ENCODE data around the gene ITGB8. TPM values are rescaled to one million over a fixed set of nuclear protein-coding genes. Genes with fewer than 3 reads are reported as not detected.

ITGB8 gene
- total RNA-seq, 1 donor from 2014 or later = 0.69 TPM

DNA sequence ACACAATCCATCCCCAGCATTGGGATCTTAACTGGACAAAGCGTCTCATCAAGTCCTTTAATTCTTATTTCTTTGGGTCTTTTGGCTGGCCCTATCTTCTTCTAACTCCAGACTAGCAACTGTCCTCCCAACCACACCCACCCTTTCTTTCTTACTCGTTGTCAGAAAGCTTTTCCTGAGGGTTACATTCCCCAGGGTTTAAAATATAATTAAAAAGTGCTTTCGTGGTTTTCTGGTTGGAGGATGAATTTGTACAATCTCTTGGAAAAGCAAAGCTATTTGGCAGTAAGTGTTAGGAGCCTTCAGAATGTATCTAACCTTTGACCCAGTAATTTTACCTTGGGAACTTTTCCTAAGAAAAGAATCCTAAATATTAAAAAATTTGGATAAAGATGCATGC lies 10.4 kb upstream of the ITGB8 start:
- DNase-seq (ENCODE audit: low spot score) = no peak
- no peak overlapping the region for H3K27ac Mint-ChIP-seq (ENCODE audit: unreplicated experiment)
- H3K36me3 Mint-ChIP-seq (ENCODE audit: low read depth, unreplicated experiment) = no peaks in the 10 kb centered on the region
- no peaks in the 10 kb centered on the region for H3K4me1 Mint-ChIP-seq (ENCODE audit: unreplicated experiment)
- TF ChIP-seq, protein P1, sequence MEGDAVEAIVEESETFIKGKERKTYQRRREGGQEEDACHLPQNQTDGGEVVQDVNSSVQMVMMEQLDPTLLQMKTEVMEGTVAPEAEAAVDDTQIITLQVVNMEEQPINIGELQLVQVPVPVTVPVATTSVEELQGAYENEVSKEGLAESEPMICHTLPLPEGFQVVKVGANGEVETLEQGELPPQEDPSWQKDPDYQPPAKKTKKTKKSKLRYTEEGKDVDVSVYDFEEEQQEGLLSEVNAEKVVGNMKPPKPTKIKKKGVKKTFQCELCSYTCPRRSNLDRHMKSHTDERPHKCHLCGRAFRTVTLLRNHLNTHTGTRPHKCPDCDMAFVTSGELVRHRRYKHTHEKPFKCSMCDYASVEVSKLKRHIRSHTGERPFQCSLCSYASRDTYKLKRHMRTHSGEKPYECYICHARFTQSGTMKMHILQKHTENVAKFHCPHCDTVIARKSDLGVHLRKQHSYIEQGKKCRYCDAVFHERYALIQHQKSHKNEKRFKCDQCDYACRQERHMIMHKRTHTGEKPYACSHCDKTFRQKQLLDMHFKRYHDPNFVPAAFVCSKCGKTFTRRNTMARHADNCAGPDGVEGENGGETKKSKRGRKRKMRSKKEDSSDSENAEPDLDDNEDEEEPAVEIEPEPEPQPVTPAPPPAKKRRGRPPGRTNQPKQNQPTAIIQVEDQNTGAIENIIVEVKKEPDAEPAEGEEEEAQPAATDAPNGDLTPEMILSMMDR (IDR thresholded peaks at IDR 0.05; ENCODE audit: unreplicated experiment) = no peak
- no peaks in the 10 kb centered on the region for H3K27me3 Mint-ChIP-seq (ENCODE audit: unreplicated experiment)
- H3K9me3 Mint-ChIP-seq (ENCODE audit: unreplicated experiment) = no peaks in the 10 kb centered on the region
- no peak overlapping the region for H3K4me3 Mint-ChIP-seq (ENCODE audit: unreplicated experiment)

DNA sequence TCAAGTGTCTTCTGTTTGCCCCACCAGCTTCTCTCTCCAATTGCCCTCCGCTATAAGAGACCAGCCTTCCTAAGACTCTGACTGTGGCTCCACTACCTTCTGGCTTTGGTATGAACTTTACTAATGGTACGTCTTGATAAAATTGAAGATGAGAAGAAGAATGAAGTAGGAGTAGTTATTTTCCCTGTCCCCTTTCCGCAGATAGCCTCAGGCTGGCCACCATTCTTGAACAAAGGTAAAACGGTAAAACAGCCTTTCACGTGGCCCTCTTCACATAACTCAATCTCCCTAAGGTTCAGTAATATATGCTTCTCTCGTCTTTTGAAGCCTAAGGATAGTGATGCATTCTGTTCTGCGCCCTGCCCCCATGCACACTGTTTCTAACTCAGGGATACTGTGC lies 9.9 kb upstream of the ITGB8 start:
- H3K4me1 Mint-ChIP-seq (ENCODE audit: unreplicated experiment) = no peaks in the 10 kb centered on the region
- H3K27me3 Mint-ChIP-seq (ENCODE audit: unreplicated experiment) = no peaks in the 10 kb centered on the region
- TF ChIP-seq, protein P1 (IDR thresholded peaks at IDR 0.05; ENCODE audit: unreplicated experiment) = no peak
- no peaks in the 10 kb centered on the region for H3K9me3 Mint-ChIP-seq (ENCODE audit: unreplicated experiment)
- no peak for DNase-seq (ENCODE audit: low spot score)
- H3K4me3 Mint-ChIP-seq (ENCODE audit: unreplicated experiment) = no peak overlapping the region
- no peaks in the 10 kb centered on the region for H3K36me3 Mint-ChIP-seq (ENCODE audit: low read depth, unreplicated experiment)
- no peak overlapping the region for H3K27ac Mint-ChIP-seq (ENCODE audit: unreplicated experiment)

DNA sequence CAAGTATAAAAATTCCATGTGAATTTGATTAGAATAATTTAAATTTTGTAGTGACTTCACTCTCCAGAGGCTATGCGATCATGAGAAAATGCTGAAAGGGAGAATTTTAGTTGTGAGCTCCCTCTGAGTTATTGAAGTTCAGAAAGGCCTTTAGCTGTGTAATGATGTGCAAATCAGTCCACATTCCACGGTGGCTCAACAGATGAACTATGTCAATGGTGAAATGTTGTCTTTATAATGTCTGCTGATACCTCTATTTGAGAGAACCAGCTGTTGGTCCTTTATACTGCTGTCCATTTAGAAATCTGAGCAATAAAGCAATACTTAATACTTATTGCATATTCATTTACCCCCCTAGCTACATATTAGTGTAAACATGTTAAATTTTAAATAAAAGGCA lies 7.1 kb upstream of the ITGB8 start:
- Mint-ChIP-seq H3K27me3 (ENCODE audit: unreplicated experiment) (no peaks in the 10 kb centered on the region), H3K4me1 (ENCODE audit: unreplicated experiment) (no peaks in the 10 kb centered on the region), H3K27ac (ENCODE audit: unreplicated experiment) (no peak overlapping the region), H3K4me3 (ENCODE audit: unreplicated experiment) (no peak overlapping the region), H3K9me3 (ENCODE audit: unreplicated experiment) (no peaks in the 10 kb centered on the region), H3K36me3 (ENCODE audit: low read depth, unreplicated experiment) (no peaks in the 10 kb centered on the region)
- DNase-seq (ENCODE audit: low spot score) = no peak
- TF ChIP-seq, protein P1 (IDR thresholded peaks at IDR 0.05; ENCODE audit: unreplicated experiment) = no peak

DNA sequence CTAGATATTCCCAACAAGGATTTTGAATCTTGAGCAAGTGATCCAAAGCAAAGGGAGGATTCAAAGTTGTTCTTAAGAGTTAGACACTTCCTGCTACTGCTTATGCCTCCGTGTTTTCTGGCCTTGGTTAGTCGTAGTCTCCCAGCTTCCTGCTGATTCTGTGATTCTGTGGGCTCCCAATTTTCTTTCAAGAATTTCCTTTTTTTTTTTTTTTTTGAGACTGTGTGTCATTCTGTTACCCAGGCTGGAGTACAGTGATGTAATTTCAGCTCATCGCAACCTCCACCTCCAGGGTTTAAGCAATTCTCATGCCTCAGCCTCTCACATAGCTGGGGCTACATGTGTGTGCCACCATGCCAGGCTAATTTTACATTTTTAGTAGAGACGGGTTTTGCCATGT lies 4.4 kb upstream of the ITGB8 start:
- Mint-ChIP-seq H3K27ac (ENCODE audit: unreplicated experiment) (no peak overlapping the region), H3K36me3 (ENCODE audit: low read depth, unreplicated experiment) (no peaks in the 10 kb centered on the region), H3K27me3 (ENCODE audit: unreplicated experiment) (peaks cover 9% of the 10 kb centered on the region), H3K9me3 (ENCODE audit: unreplicated experiment) (no peaks in the 10 kb centered on the region), H3K4me1 (ENCODE audit: unreplicated experiment) (peaks cover 8% of the 10 kb centered on the region), H3K4me3 (ENCODE audit: unreplicated experiment) (no peak overlapping the region)
- TF ChIP-seq, protein P1 (IDR thresholded peaks at IDR 0.05; ENCODE audit: unreplicated experiment) = no peak
- DNase-seq (ENCODE audit: low spot score) = no peak

DNA sequence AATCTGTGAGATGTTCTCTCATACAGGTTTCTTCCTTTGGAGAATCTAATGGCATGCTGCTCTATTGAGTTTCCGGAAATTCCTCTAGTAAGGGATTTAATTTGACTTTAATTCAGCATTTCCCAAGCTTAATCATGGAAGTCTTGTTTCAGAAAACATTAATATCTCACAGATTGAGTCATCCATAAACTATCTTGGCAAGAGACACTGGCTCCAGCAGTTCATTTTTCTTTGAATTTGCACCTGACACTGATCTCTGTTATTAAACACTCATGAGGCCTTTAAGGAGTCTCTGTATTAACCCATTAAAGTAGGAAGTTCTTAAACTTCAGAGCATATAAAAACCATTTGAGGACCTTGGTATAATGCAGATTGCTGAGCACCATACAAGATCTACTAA lies 3.6 kb upstream of the ITGB8 start:
- DNase-seq (ENCODE audit: low spot score) = no peak
- H3K4me3 Mint-ChIP-seq (ENCODE audit: unreplicated experiment) = no peak overlapping the region
- H3K36me3 Mint-ChIP-seq (ENCODE audit: low read depth, unreplicated experiment) = no peaks in the 10 kb centered on the region
- H3K27me3 Mint-ChIP-seq (ENCODE audit: unreplicated experiment) = peaks cover 14% of the 10 kb centered on the region
- H3K27ac Mint-ChIP-seq (ENCODE audit: unreplicated experiment) = no peak overlapping the region
- TF ChIP-seq, protein P1 (IDR thresholded peaks at IDR 0.05; ENCODE audit: unreplicated experiment) = no peak
- no peaks in the 10 kb centered on the region for H3K9me3 Mint-ChIP-seq (ENCODE audit: unreplicated experiment)
- peaks cover 12% of the 10 kb centered on the region for H3K4me1 Mint-ChIP-seq (ENCODE audit: unreplicated experiment)
